ENCODE data around the gene CRYL1.

- TF ChIP-seq CTCF (IDR thresholded peaks at IDR 0.05; ENCODE audit: insufficient read depth, low read length) (no peak), POLR2AphosphoS5 (IDR thresholded peaks at IDR 0.05; ENCODE audit: low read depth) (peak; percentile 60)
These were observed 94.6 kb downstream of the CRYL1 start for GRCh38 chr13:20431080-20431479.
